ENCODE data around the gene PRSS48.

- TF ChIP-seq CTCF (IDR thresholded peaks at IDR 0.05; ENCODE audit: insufficient read depth, low read depth, low read length) (no peak), EZH2 (IDR thresholded peaks at IDR 0.05; ENCODE audit: insufficient read depth, low read length) (no peak)
These were observed 36.5 kb downstream of the PRSS48 start for GRCh38 chr4:151313306-151314009.
